Astrocyte (in vitro differentiated cells and primary cell): ENCODE results near the gene SLITRK3.

Experiments used
- CTCF ChIP-seq: IDR thresholded peaks from 2 replicates; pipeline ENCODE4 v1.5.1; 2011; ENCODE audit warnings: low read depth, mild to moderate bottlenecking, inconsistent platforms, low read length, moderate library complexity; ENCODE audit not compliant: insufficient read depth
- EZH2 ChIP-seq: IDR thresholded peaks from 2 replicates; pipeline ENCODE4 v1.6.1; 2012; ENCODE audit warnings: mild to moderate bottlenecking, low read length, inconsistent platforms; ENCODE audit not compliant: insufficient read depth

- TF ChIP-seq CTCF = no peak
- TF ChIP-seq EZH2 = no peak
Measured at GRCh38 chr3:165191491-165191890, 4.7 kb downstream of the SLITRK3 start.
